ENCODE results near the gene HSD17B1. TPM values are rescaled to one million over a fixed set of nuclear protein-coding genes. Genes with fewer than 3 reads are reported as not detected.

HSD17B1 gene
- total RNA-seq, 1 donor from 2014 or later = 1.2 TPM

DNA sequence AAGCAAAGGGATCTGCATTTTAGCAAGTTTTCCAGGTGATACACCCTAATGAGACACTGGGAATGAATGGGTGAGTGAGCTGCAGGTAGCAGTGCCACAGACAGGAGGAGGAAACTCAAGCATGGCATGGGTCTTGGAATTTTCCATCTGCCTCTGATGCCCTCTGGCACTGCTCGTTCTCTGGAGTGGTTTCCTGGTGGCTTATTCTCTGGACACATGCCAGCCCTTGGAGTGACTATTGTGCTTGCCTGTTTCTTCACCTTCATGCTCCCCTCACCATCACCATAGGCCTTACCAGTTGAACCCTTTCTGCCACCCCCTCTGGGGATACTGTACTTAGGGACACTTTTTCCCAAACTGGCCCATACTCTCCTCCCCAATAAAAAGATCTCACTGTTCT lies 10.8 kb downstream of the HSD17B1 start:
- DNase-seq (no peak), ATAC-seq (ENCODE audit: low read depth) (no peak)
- Mint-ChIP-seq H3K9me3 (no peaks in the 10 kb centered on the region), H3K4me3 (peak overlapping the region; percentile 93), H3K27ac (peak overlapping the region; percentile 56), H3K27me3 (no peaks in the 10 kb centered on the region), H3K4me1 (peaks cover 42% of the 10 kb centered on the region), H3K36me3 (ENCODE audit: low read depth) (peaks cover 39% of the 10 kb centered on the region)
- CTCF ChIA-PET = no interaction called here
- POLR2A ChIA-PET = interaction anchor here (1.0 to 4.7 kb wide), 6 partner anchors 9 to 31 kb away, joined by 3 to 23 read pairs (median 8); partner anchors contain the start of gene NAGLU
- TF ChIP-seq, protein P1, sequence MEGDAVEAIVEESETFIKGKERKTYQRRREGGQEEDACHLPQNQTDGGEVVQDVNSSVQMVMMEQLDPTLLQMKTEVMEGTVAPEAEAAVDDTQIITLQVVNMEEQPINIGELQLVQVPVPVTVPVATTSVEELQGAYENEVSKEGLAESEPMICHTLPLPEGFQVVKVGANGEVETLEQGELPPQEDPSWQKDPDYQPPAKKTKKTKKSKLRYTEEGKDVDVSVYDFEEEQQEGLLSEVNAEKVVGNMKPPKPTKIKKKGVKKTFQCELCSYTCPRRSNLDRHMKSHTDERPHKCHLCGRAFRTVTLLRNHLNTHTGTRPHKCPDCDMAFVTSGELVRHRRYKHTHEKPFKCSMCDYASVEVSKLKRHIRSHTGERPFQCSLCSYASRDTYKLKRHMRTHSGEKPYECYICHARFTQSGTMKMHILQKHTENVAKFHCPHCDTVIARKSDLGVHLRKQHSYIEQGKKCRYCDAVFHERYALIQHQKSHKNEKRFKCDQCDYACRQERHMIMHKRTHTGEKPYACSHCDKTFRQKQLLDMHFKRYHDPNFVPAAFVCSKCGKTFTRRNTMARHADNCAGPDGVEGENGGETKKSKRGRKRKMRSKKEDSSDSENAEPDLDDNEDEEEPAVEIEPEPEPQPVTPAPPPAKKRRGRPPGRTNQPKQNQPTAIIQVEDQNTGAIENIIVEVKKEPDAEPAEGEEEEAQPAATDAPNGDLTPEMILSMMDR (IDR thresholded peaks at IDR 0.05) = no peak
- intact Hi-C loops (cut with micrococcal nuclease) = no loop called here

DNA sequence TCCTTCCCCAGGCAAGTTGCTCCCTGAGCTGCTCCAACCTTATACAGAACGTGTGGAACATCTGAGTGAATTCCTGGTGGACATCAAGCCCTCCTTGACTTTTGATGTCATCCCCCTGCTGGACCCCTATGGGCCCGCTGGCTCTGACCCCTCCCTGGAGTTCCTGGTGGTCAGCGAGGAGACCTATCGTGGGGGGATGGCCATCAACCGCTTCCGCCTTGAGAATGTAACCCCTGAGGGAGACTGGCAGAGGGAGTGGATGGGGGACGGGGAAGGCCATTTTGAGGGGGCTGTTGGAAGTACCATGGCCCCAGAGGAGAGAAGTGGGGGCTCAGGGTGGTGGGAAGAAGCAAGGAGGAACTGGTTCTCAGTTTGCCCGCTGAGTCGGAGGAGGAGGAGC lies 11.2 kb downstream of the HSD17B1 start:
- H3K27me3 Mint-ChIP-seq = no peaks in the 10 kb centered on the region
- CTCF ChIA-PET = interaction anchor here (1.0 kb wide), 1 partner anchor 14 kb away, joined by 3 read pairs; the partner anchor contains the start of gene PSMC3IP
- H3K4me3 Mint-ChIP-seq = peak overlapping the region; percentile 93
- DNase-seq (no peak), ATAC-seq (ENCODE audit: low read depth) (no peak)
- H3K36me3 Mint-ChIP-seq (ENCODE audit: low read depth) = peaks cover 43% of the 10 kb centered on the region
- peak overlapping the region; percentile 56 for H3K27ac Mint-ChIP-seq
- POLR2A ChIA-PET = interaction anchor here (0.9 to 4.7 kb wide), 7 partner anchors 9 to 797 kb away, joined by 3 to 23 read pairs (median 6); no protein-coding TSS in a partner anchor
- intact Hi-C loops (cut with micrococcal nuclease) = no loop called here
- H3K4me1 Mint-ChIP-seq = peaks cover 45% of the 10 kb centered on the region
- H3K9me3 Mint-ChIP-seq = no peaks in the 10 kb centered on the region
- TF ChIP-seq, protein P1 (IDR thresholded peaks at IDR 0.05) = no peak

DNA sequence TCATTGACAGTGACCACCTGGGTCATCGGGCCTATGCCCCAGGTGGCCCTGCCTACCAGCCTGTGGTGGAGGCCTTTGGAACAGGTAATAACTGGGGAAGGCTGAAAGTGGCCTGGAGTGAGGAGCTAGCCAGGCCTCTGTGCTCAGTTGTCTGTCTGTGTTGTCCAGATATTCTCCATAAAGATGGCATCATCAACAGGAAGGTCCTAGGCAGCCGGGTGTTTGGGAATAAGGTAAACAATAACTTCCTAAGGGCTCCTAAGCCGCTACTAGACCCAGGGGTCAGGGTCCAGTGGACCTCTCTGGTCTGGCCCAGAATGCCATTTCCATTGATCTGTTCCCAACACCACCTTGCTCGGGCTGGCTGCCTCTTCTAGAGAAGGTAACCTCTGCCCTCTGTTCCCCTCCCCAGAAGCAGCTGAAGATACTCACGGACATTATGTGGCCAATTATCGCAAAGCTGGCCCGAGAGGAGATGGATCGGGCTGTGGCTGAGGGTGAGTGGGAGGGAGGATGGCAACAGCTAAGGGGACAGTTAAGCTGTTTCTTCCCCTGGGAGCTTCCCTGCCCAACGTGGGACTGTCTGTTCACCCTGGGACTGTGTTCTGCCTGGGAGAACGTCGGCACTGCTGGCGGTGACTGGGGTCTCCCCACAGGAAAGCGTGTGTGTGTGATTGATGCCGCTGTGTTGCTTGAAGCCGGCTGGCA lies 12.2 kb downstream of the HSD17B1 start:
- Mint-ChIP-seq H3K4me1 (peaks cover 45% of the 10 kb centered on the region), H3K9me3 (no peaks in the 10 kb centered on the region), H3K36me3 (ENCODE audit: low read depth) (peaks cover 54% of the 10 kb centered on the region)

DNA sequence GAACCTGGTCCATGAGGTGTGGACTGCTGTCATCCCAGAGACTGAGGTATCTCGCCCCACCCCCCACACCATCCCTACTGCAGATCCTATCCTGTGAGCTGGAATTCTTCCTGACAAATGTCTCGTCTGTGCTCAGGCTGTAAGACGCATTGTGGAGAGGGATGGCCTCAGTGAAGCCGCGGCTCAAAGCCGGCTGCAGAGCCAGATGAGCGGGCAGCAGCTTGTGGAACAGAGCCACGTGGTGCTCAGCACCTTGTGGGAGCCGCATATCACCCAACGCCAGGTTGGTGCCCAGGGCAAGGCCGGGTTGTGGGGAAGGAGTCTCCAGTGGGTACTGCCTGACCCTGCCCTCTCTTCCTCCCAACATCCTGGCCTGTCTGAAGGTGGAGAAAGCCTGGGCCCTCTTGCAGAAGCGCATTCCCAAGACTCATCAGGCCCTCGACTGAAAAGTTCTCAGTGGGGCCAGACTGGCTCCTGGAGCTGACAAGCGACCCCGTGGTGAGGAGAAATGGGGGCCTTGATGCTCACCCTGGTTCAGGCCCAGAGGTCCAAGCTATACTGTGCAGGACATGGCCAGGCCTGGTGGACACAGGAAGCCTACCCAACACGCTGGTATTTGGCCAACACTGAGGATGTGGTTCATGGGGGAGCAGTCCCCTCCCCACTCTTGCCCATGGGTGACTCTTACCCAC lies 12.9 kb downstream of the HSD17B1 start:
- H3K27me3 Mint-ChIP-seq = no peaks in the 10 kb centered on the region
- intact Hi-C loops (cut with micrococcal nuclease) = no loop called here
- H3K36me3 Mint-ChIP-seq (ENCODE audit: low read depth) = peaks cover 61% of the 10 kb centered on the region
- DNase-seq (no peak), ATAC-seq (ENCODE audit: low read depth) (no peak)
- H3K9me3 Mint-ChIP-seq = no peaks in the 10 kb centered on the region
- TF ChIP-seq, protein P1 (IDR thresholded peaks at IDR 0.05) = no peak
- H3K4me3 Mint-ChIP-seq = peak overlapping the region; percentile 98
- POLR2A ChIA-PET = interaction anchor here (0.6 to 4.7 kb wide), 6 partner anchors 11 to 259 kb away, joined by 5 to 62 read pairs (median 20); partner anchors contain the start of genes BECN1, NAGLU and PSMC3IP
- CTCF ChIA-PET = interaction anchor here (0.9 kb wide), 1 partner anchor 13 kb away, joined by 3 read pairs; no protein-coding TSS in a partner anchor
- no peak overlapping the region for H3K27ac Mint-ChIP-seq
- H3K4me1 Mint-ChIP-seq = peaks cover 44% of the 10 kb centered on the region

More for the DNA sequence above, 12.2 kb downstream of the HSD17B1 start:
- POLR2A ChIA-PET = interaction anchor here (0.6 to 4.7 kb wide), 6 partner anchors 10 to 796 kb away, joined by 4 to 62 read pairs (median 8); partner anchors contain the start of gene PSMC3IP
- no peak for DNase-seq
- Mint-ChIP-seq H3K4me3 (no peak overlapping the region), H3K27me3 (no peaks in the 10 kb centered on the region), H3K27ac (no peak overlapping the region)
- no peak for ATAC-seq (ENCODE audit: low read depth)
- intact Hi-C loops (cut with micrococcal nuclease) = no loop called here
- TF ChIP-seq, protein P1 (IDR thresholded peaks at IDR 0.05) = no peak
- CTCF ChIA-PET = interaction anchor here (0.9 to 1.0 kb wide), 2 partner anchors 13 to 14 kb away, joined by 3 read pairs; partner anchors contain the start of gene PSMC3IP
